ENCODE measurements around the gene COG5.

DNA sequence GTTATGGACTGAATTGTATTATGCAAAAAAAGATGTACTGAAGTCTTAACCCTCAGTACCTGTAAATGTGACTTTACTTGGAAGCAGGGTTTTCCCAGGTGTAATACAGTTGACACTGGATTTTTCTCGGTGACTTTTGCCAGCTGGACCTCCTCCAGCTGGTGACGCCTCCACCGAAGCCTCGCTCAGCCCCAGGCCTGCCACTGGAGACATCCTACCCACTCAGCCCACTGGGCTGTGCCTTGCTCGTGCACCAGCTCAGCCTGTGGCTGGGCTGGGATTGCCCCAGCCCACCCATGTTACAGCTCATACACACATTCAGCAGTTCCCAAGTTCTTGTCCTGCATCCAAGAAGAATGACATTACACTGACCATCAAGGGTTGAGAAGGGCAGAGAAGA lies 136.3 kb downstream of the COG5 start:
- TF ChIP-seq, protein P1, sequence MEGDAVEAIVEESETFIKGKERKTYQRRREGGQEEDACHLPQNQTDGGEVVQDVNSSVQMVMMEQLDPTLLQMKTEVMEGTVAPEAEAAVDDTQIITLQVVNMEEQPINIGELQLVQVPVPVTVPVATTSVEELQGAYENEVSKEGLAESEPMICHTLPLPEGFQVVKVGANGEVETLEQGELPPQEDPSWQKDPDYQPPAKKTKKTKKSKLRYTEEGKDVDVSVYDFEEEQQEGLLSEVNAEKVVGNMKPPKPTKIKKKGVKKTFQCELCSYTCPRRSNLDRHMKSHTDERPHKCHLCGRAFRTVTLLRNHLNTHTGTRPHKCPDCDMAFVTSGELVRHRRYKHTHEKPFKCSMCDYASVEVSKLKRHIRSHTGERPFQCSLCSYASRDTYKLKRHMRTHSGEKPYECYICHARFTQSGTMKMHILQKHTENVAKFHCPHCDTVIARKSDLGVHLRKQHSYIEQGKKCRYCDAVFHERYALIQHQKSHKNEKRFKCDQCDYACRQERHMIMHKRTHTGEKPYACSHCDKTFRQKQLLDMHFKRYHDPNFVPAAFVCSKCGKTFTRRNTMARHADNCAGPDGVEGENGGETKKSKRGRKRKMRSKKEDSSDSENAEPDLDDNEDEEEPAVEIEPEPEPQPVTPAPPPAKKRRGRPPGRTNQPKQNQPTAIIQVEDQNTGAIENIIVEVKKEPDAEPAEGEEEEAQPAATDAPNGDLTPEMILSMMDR (IDR thresholded peaks at IDR 0.05): no peak
- no peak for TF ChIP-seq POLR2A (IDR thresholded peaks at IDR 0.05)
